ENCODE data around the gene SMPX. TPM values are rescaled to one million over a fixed set of nuclear protein-coding genes. Genes with fewer than 3 reads are reported as not detected.

Gene SMPX
- total and polyA plus RNA-seq, 8 donors: 1.0 to 126 (median 13.9) TPM; not detected in 2

DNA sequence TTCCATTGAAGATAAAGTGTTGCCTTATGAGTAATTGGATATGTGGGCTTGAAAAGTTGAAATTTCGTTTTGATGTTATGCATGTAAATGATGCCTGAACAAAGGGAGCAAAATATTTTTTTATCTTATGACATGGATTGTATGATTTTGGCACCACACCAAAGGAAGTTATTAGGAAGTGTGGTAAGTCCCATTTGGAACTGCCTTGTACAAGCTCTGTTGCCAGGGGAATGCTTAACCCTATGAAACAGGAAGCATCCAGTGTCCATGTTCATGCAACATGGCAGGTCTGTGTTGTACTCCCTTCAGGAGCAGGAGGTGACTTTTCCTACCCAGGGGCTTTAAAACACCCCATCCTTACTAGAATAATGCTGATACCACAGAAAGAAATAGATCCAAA, 13.2 kb downstream of the SMPX start:
- no peak overlapping the region for H3K4me3 ChIP-seq
- WGBS, 5 donors: 18 to 59% (median 41%) methylated on average over 1 of the region's 1 CpG
- no peaks in the 10 kb centered on the region for H3K9me3 ChIP-seq
- intact Hi-C loops (cut with DNase I; ENCODE audit: low total_unique reads): loop anchor here (10.0 kb wide), 1 partner anchor 1220 kb away; no protein-coding TSS in a partner anchor
- no peak for DNase-seq
- H3K27me3 ChIP-seq: peaks cover 0 to 8% (median 0%) of the 10 kb centered on the region in 3 donors
- H3K4me1 ChIP-seq: peaks cover 0 to 3% (median 0%) of the 10 kb centered on the region in 4 donors
- TF ChIP-seq, protein P1, sequence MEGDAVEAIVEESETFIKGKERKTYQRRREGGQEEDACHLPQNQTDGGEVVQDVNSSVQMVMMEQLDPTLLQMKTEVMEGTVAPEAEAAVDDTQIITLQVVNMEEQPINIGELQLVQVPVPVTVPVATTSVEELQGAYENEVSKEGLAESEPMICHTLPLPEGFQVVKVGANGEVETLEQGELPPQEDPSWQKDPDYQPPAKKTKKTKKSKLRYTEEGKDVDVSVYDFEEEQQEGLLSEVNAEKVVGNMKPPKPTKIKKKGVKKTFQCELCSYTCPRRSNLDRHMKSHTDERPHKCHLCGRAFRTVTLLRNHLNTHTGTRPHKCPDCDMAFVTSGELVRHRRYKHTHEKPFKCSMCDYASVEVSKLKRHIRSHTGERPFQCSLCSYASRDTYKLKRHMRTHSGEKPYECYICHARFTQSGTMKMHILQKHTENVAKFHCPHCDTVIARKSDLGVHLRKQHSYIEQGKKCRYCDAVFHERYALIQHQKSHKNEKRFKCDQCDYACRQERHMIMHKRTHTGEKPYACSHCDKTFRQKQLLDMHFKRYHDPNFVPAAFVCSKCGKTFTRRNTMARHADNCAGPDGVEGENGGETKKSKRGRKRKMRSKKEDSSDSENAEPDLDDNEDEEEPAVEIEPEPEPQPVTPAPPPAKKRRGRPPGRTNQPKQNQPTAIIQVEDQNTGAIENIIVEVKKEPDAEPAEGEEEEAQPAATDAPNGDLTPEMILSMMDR (IDR thresholded peaks at IDR 0.05): no peak
- TF ChIP-seq POLR2AphosphoS5 (IDR thresholded peaks at IDR 0.05): no peak
- TF ChIP-seq EP300 (IDR thresholded peaks at IDR 0.05): no peak
- TF ChIP-seq POLR2A (IDR thresholded peaks at IDR 0.05): no peak
- no peaks in the 10 kb centered on the region for H3K36me3 ChIP-seq
- H3K27ac ChIP-seq: no peak overlapping the region

DNA sequence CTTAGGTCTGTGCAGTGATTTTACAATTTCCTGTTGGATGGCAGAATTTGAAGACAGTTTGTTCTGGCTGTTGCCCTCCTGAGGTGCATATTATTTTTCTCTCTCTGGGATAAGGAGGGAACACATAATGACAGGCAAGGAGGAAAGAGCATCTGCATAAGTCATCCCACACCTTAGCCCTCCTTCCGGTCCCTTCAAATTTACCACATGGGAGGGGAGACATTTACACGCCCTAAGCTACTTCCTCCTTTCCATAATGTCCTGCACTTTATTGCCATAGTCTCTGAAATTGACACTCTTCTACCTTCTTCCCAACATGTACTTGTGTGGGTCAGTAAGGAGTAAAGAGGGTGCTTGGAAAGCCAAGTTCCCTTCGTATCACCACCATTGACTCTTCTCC, 13.9 kb downstream of the SMPX start:
- TF ChIP-seq, protein P1 (IDR thresholded peaks at IDR 0.05): no peak
- TF ChIP-seq POLR2A (IDR thresholded peaks at IDR 0.05) (no peak), POLR2AphosphoS5 (IDR thresholded peaks at IDR 0.05) (no peak), EP300 (IDR thresholded peaks at IDR 0.05) (no peak)
- Histone ChIP-seq H3K27me3 (peaks cover 0 to 8% (median 0%) of the 10 kb centered on the region in 3 donors), H3K36me3 (no peaks in the 10 kb centered on the region), H3K4me1 (peaks cover 0 to 3% (median 0%) of the 10 kb centered on the region in 4 donors), H3K9me3 (no peaks in the 10 kb centered on the region), H3K4me3 (no peak overlapping the region), H3K27ac (no peak overlapping the region)
- intact Hi-C loops (cut with DNase I; ENCODE audit: low total_unique reads): loop anchor here (10.0 kb wide), 1 partner anchor 1219 kb away; no protein-coding TSS in a partner anchor
- DNase-seq: no peak
- 68 to 88% (median 80%) methylated on average over 1 to 3 of the region's 3 CpGs for WGBS, 5 donors

DNA sequence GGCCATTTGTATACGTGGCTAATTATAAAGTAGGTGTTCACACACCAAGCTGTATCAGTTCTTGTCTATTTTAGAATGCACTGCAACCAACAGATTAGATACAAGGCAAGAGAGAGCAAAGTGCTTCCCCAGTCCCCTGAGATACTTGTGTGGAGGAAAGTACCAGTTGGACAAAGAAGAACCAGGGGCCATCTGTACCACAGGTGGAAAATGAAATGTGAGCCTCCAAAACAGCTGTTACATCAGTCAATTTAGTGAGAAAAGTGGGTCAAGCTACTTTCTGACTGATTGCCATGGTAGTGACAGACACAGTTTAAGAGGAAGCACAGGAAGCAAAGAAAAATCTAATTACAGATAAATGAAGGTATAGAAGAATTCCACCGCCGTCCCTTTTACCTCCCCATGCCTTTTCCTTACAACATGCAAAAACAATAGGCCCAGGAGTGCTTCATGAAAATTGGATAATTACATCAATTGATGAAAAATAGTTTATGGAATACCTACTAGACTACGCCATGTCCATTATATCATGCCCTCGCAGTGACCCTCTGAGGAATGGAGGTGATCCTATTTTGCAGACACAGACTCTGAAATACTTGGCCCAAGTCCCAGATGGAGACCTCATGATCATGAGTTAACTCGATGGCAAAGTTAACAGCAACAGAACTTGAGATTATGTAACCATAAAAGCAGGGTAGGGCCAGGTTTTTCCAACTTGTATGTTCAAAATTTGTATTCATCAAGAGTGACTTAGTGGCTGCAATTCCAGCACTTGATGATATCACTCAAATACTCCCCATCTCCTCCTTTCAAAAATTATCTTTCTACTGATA, 15.8 kb downstream of the SMPX start:
- intact Hi-C loops (cut with DNase I; ENCODE audit: low total_unique reads): loop anchor here (10.0 kb wide), 1 partner anchor 1217 kb away; no protein-coding TSS in a partner anchor
- 53 to 63% (median 61%) methylated on average over 6 of the region's 6 CpGs for WGBS, 5 donors
- Histone ChIP-seq H3K4me3 (no peak overlapping the region), H3K27me3 (peaks cover 0 to 14% (median 0%) of the 10 kb centered on the region in 3 donors), H3K9me3 (no peaks in the 10 kb centered on the region), H3K4me1 (peaks cover 0 to 3% (median 0%) of the 10 kb centered on the region in 4 donors), H3K36me3 (no peaks in the 10 kb centered on the region), H3K27ac (no peak overlapping the region)
- TF ChIP-seq, protein P1 (IDR thresholded peaks at IDR 0.05): no peak
- TF ChIP-seq EP300 (IDR thresholded peaks at IDR 0.05) (no peak), POLR2AphosphoS5 (IDR thresholded peaks at IDR 0.05) (no peak), POLR2A (IDR thresholded peaks at IDR 0.05) (no peak)
- no peak for DNase-seq

DNA sequence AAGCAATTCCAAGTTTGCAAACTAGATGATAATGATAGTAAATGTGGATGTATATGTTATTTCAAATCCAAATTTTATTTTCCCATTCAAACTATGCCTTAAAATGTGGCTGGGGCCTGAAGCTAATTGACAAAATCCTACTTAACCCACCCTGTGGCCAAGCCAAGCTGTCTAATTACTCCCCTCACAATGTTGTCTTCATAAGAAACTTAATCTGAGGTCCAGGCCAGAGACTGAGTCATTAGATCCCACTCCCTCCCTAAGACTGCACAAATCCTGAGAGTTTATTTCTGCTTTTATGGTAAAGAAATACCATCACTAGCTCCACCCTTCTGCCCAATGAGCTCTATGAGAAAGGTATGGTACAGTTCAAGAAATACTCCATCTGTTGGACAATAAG, 16.6 kb downstream of the SMPX start:
- no peaks in the 10 kb centered on the region for H3K36me3 ChIP-seq
- TF ChIP-seq POLR2AphosphoS5 (IDR thresholded peaks at IDR 0.05): no peak
- TF ChIP-seq, protein P1 (IDR thresholded peaks at IDR 0.05): no peak
- no peak for TF ChIP-seq POLR2A (IDR thresholded peaks at IDR 0.05)
- no peak for TF ChIP-seq EP300 (IDR thresholded peaks at IDR 0.05)
- H3K27ac ChIP-seq: no peak overlapping the region
- H3K4me1 ChIP-seq: peaks cover 0 to 3% (median 0%) of the 10 kb centered on the region in 4 donors
- no peaks in the 10 kb centered on the region for H3K9me3 ChIP-seq
- no peak overlapping the region for H3K4me3 ChIP-seq
- intact Hi-C loops (cut with DNase I; ENCODE audit: low total_unique reads): loop anchor here (10.0 kb wide), 1 partner anchor 1217 kb away; no protein-coding TSS in a partner anchor
- peaks cover 0 to 12% (median 0%) of the 10 kb centered on the region in 3 donors for H3K27me3 ChIP-seq
- DNase-seq: no peak

Measured in stomach (tissue), 9 donors.